ENCODE results near the gene PRRC2B.
"Not testable (repeated sequence)": the region's sequence is repeated elsewhere in the genome, so short reads cannot be mapped to it uniquely, and the experiment has no call there.

The PRRC2B gene

GRCh38 chr9:131447600-131447999, 53.7 kb downstream of the PRRC2B start:
- Histone ChIP-seq H3K4me1 (ENCODE audit: low read length) (no peaks in the 10 kb centered on the region), H3K27me3 (replicated peaks; ENCODE audit: insufficient read depth, low read length) (no peaks in the 10 kb centered on the region), H3K4me3 (ENCODE audit: low read length) (no peak overlapping the region), H3K4me2 (ENCODE audit: low read depth, low read length) (no peak overlapping the region), H3F3A (ENCODE audit: insufficient read depth, low read length) (no peaks in the 10 kb centered on the region), H3K79me2 (ENCODE audit: low read length) (peaks cover 87% of the 10 kb centered on the region), H3K36me3 (replicated peaks; ENCODE audit: insufficient read depth, low read length) (peaks cover 24% of the 10 kb centered on the region), H4K20me1 (ENCODE audit: insufficient read depth, low read length) (peaks cover 4% of the 10 kb centered on the region; the same call in 1 of the 2 replicates), H3K27ac (ENCODE audit: low read length) (no peak overlapping the region), H3K9me2 (replicated peaks; ENCODE audit: insufficient read depth, low read length) (no peaks in the 10 kb centered on the region), H3K9me3 (replicated peaks; ENCODE audit: insufficient read depth, low read length) (no peaks in the 10 kb centered on the region), H2AFZ (ENCODE audit: low read length) (no peak overlapping the region), H3K9ac (ENCODE audit: low read length) (no peak overlapping the region)
- no peak for DNase-seq
- no peak for TF ChIP-seq EZH2phosphoT487 (IDR thresholded peaks at IDR 0.05; ENCODE audit: low read length)
- TF ChIP-seq EZH2 (optimal IDR thresholded peaks at IDR 0.05; ENCODE audit: low read depth, low read length): no peak
- TF ChIP-seq, protein P1, sequence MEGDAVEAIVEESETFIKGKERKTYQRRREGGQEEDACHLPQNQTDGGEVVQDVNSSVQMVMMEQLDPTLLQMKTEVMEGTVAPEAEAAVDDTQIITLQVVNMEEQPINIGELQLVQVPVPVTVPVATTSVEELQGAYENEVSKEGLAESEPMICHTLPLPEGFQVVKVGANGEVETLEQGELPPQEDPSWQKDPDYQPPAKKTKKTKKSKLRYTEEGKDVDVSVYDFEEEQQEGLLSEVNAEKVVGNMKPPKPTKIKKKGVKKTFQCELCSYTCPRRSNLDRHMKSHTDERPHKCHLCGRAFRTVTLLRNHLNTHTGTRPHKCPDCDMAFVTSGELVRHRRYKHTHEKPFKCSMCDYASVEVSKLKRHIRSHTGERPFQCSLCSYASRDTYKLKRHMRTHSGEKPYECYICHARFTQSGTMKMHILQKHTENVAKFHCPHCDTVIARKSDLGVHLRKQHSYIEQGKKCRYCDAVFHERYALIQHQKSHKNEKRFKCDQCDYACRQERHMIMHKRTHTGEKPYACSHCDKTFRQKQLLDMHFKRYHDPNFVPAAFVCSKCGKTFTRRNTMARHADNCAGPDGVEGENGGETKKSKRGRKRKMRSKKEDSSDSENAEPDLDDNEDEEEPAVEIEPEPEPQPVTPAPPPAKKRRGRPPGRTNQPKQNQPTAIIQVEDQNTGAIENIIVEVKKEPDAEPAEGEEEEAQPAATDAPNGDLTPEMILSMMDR (IDR thresholded peaks at IDR 0.05; ENCODE audit: low read length): no peak

DNA sequence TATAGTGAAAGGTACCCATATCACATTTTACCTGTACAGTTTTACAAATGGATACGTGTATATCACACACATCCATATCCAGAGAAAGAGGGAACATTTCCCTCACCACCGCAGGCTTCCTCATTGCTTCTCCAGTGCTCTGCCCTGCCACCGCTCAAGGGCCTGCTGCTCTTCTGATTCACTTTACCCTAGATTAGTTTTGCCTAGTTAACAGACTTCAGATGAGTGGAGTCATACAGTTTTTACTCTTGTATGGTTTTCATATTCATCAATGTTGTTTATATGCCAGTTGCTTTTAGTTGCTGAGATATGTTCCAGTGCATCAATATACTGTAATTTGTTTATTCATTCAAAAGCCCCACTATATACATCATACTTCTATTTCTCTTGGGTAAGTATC, 54.9 kb downstream of the PRRC2B start:
- H3K9ac ChIP-seq (ENCODE audit: low read length): no peak overlapping the region
- H2AFZ ChIP-seq (ENCODE audit: low read length): no peak overlapping the region
- H3K4me3 ChIP-seq (ENCODE audit: low read length): no peak overlapping the region
- H3K9me2 ChIP-seq (replicated peaks; ENCODE audit: insufficient read depth, low read length): no peaks in the 10 kb centered on the region
- no peak for DNase-seq
- peaks cover 4% of the 10 kb centered on the region; the same call in 1 of the 2 replicates for H4K20me1 ChIP-seq (ENCODE audit: insufficient read depth, low read length)
- H3K27ac ChIP-seq (ENCODE audit: low read length): no peak overlapping the region
- peaks cover 90% of the 10 kb centered on the region for H3K79me2 ChIP-seq (ENCODE audit: low read length)
- no peaks in the 10 kb centered on the region for H3K27me3 ChIP-seq (replicated peaks; ENCODE audit: insufficient read depth, low read length)
- H3K9me3 ChIP-seq (replicated peaks; ENCODE audit: insufficient read depth, low read length): no peaks in the 10 kb centered on the region
- H3F3A ChIP-seq (ENCODE audit: insufficient read depth, low read length): no peaks in the 10 kb centered on the region
- peaks cover 21% of the 10 kb centered on the region for H3K36me3 ChIP-seq (replicated peaks; ENCODE audit: insufficient read depth, low read length)
- TF ChIP-seq EZH2 (optimal IDR thresholded peaks at IDR 0.05; ENCODE audit: low read depth, low read length): no peak
- no peak for TF ChIP-seq EZH2phosphoT487 (IDR thresholded peaks at IDR 0.05; ENCODE audit: low read length)
- TF ChIP-seq, protein P1 (IDR thresholded peaks at IDR 0.05; ENCODE audit: low read length): no peak
- no peaks in the 10 kb centered on the region for H3K4me1 ChIP-seq (ENCODE audit: low read length)
- no peak overlapping the region for H3K4me2 ChIP-seq (ENCODE audit: low read depth, low read length)

DNA sequence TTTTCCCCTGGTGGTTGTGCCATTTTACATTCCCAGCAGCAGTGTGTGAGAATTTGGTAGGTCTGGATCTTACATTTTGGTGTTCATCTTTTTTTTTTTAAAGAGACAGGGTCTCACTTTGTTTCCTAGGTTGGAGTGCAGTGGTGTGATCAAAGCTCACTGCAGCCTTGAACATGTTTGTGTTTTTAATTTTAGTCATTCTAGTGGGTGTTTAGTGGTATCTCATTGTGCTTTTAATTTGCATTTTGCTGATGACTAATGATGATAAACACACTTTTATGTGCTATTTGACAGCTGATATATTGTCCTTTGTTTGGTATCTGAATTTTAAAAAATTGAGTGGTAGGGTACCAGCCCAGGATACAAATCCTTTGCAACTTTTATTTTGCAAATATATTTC, 55.4 kb downstream of the PRRC2B start:
- peaks cover 18% of the 10 kb centered on the region for H3K36me3 ChIP-seq (replicated peaks; ENCODE audit: insufficient read depth, low read length)
- no peak overlapping the region for H3K9ac ChIP-seq (ENCODE audit: low read length)
- no peaks in the 10 kb centered on the region for H3K4me1 ChIP-seq (ENCODE audit: low read length)
- peaks cover 90% of the 10 kb centered on the region for H3K79me2 ChIP-seq (ENCODE audit: low read length)
- peaks cover 9% of the 10 kb centered on the region for H4K20me1 ChIP-seq (ENCODE audit: insufficient read depth, low read length)
- no peak overlapping the region for H3K4me3 ChIP-seq (ENCODE audit: low read length)
- H3K9me3 ChIP-seq (replicated peaks; ENCODE audit: insufficient read depth, low read length): no peaks in the 10 kb centered on the region
- no peaks in the 10 kb centered on the region for H3K9me2 ChIP-seq (replicated peaks; ENCODE audit: insufficient read depth, low read length)
- TF ChIP-seq EZH2phosphoT487 (IDR thresholded peaks at IDR 0.05; ENCODE audit: low read length): no peak
- no peak for TF ChIP-seq EZH2 (optimal IDR thresholded peaks at IDR 0.05; ENCODE audit: low read depth, low read length)
- no peaks in the 10 kb centered on the region for H3K27me3 ChIP-seq (replicated peaks; ENCODE audit: insufficient read depth, low read length)
- H3F3A ChIP-seq (ENCODE audit: insufficient read depth, low read length): no peaks in the 10 kb centered on the region
- no peak overlapping the region for H3K4me2 ChIP-seq (ENCODE audit: low read depth, low read length)
- H3K27ac ChIP-seq (ENCODE audit: low read length): no peak overlapping the region
- no peak overlapping the region for H2AFZ ChIP-seq (ENCODE audit: low read length)
- DNase-seq: no peak

DNA sequence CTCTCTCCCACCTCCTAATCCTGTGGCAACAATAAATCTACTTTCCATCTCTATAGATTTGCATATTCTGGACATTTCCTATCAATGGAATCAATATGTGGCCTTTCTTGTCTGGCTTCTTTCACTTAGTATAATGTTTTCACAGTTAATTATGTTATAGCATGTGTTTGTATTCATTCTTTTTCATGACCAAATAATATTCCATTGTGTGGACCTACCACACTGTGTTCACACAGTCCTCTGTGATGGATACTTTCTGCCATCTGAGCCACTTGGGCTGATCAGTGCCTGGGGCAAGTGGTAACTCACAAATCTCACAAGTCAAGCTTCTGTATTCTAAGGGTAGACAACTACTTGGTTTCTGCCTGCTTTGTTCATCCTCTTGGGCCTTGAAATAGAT, 60.1 kb downstream of the PRRC2B start:
- Histone ChIP-seq H3K9me2 (replicated peaks; ENCODE audit: insufficient read depth, low read length) (no peaks in the 10 kb centered on the region), H4K20me1 (ENCODE audit: insufficient read depth, low read length) (peaks cover 10% of the 10 kb centered on the region), H3K27me3 (replicated peaks; ENCODE audit: insufficient read depth, low read length) (no peaks in the 10 kb centered on the region), H2AFZ (ENCODE audit: low read length) (no peak overlapping the region), H3K79me2 (ENCODE audit: low read length) (peaks cover 91% of the 10 kb centered on the region), H3F3A (ENCODE audit: insufficient read depth, low read length) (no peaks in the 10 kb centered on the region), H3K27ac (ENCODE audit: low read length) (no peak overlapping the region), H3K9ac (ENCODE audit: low read length) (no peak overlapping the region), H3K36me3 (replicated peaks; ENCODE audit: insufficient read depth, low read length) (peaks cover 19% of the 10 kb centered on the region), H3K9me3 (replicated peaks; ENCODE audit: insufficient read depth, low read length) (no peaks in the 10 kb centered on the region), H3K4me2 (ENCODE audit: low read depth, low read length) (no peak overlapping the region), H3K4me1 (ENCODE audit: low read length) (no peaks in the 10 kb centered on the region), H3K4me3 (ENCODE audit: low read length) (no peak overlapping the region)
- DNase-seq: no peak
- TF ChIP-seq EZH2phosphoT487 (IDR thresholded peaks at IDR 0.05; ENCODE audit: low read length) (no peak), EZH2 (optimal IDR thresholded peaks at IDR 0.05; ENCODE audit: low read depth, low read length) (no peak)
- TF ChIP-seq, protein P1 (IDR thresholded peaks at IDR 0.05; ENCODE audit: low read length): no peak

GRCh38 chr9:131455655-131456054, 61.8 kb downstream of the PRRC2B start:
- H4K20me1 ChIP-seq (ENCODE audit: insufficient read depth, low read length); H3K4me2 ChIP-seq (ENCODE audit: low read depth, low read length): not testable (repeated sequence)
- peaks cover 23% of the 10 kb centered on the region for H3K36me3 ChIP-seq (replicated peaks; ENCODE audit: insufficient read depth, low read length)

More at GRCh38 chr9:131455655-131456054, 61.8 kb downstream of the PRRC2B start:
- H3K9ac ChIP-seq (ENCODE audit: low read length); H3K27me3 ChIP-seq (replicated peaks; ENCODE audit: insufficient read depth, low read length); H3F3A ChIP-seq (ENCODE audit: insufficient read depth, low read length); H3K9me2 ChIP-seq (replicated peaks; ENCODE audit: insufficient read depth, low read length); H2AFZ ChIP-seq (ENCODE audit: low read length); H3K27ac ChIP-seq (ENCODE audit: low read length); H3K4me1 ChIP-seq (ENCODE audit: low read length); H3K9me3 ChIP-seq (replicated peaks; ENCODE audit: insufficient read depth, low read length); H3K4me3 ChIP-seq (ENCODE audit: low read length); DNase-seq: not testable (repeated sequence)
- peaks cover 91% of the 10 kb centered on the region for H3K79me2 ChIP-seq (ENCODE audit: low read length)
